ENCODE measurements around the gene ABCA10.

- no peak for TF ChIP-seq SP1 (IDR thresholded peaks at IDR 0.05)
- no peak for TF ChIP-seq FOXM1 (IDR thresholded peaks at IDR 0.05; ENCODE audit: borderline replicate concordance)
- no peak for TF ChIP-seq FOXK2 (IDR thresholded peaks at IDR 0.05)
- no peak for TF ChIP-seq BHLHE40 (IDR thresholded peaks at IDR 0.05; ENCODE audit: borderline replicate concordance)
- TF ChIP-seq NFRKB (IDR thresholded peaks at IDR 0.05) = no peak
- no peak for TF ChIP-seq SUZ12 (IDR thresholded peaks at IDR 0.05)
- TF ChIP-seq ELF4 (IDR thresholded peaks at IDR 0.05) = no peak
- no peak for TF ChIP-seq HDGF (IDR thresholded peaks at IDR 0.05; ENCODE audit: borderline replicate concordance)
- no peak for TF ChIP-seq TARDBP (IDR thresholded peaks at IDR 0.05)
- no peak for TF ChIP-seq FOXA1 (IDR thresholded peaks at IDR 0.05)
Observed at GRCh38 chr17:69275751-69276150, 47.1 kb upstream of the ABCA10 start.

All from HEK293T (cell line).